ENCODE measurements around the gene IL17RC. TPM values are rescaled to one million over a fixed set of nuclear protein-coding genes. Genes with fewer than 3 reads are reported as not detected.
A peak's percentile ranks its signal among the peaks of the same experiment; 100 is the strongest.

The IL17RC gene
- total and polyA plus RNA-seq, 2 experiments from 2014 or later: 8.4 to 12.6 TPM

DNA sequence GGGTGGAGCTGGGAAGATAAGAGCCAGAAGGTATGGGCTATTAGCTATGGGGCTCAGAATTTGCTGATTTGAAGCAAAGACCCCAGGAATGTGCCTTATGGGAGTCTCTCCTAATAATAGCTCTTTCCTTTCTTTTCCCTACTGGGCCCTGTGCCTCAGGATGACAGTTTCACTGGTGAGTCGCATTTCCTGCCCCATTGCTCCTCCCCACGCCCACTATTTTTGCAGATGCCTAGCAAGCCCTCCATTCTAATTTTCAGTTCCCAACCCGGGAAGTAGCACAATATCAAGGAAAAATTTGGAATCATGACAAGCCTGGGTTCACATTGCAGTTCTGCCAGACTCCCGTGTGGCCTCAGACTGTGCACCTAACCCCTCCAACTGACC is 13.7 kb upstream of the IL17RC start:
- Histone ChIP-seq H3K4me3 (peak overlapping the region; percentile 42), H3K79me2 (replicated peaks; ENCODE audit: insufficient read depth) (no peaks in the 10 kb centered on the region), H2AFZ (peak overlapping the region; percentile 99), H3K36me3 (ENCODE audit: insufficient read depth) (no peaks in the 10 kb centered on the region), H3K27me3 (ENCODE audit: insufficient read depth) (no peaks in the 10 kb centered on the region), H4K20me1 (replicated peaks; ENCODE audit: insufficient read depth) (no peaks in the 10 kb centered on the region), H3K9me2 (ENCODE audit: insufficient read depth) (no peaks in the 10 kb centered on the region), H3K4me2 (peak overlapping the region; percentile 71), H3K27ac (ENCODE audit: low read depth) (no peak overlapping the region), H3K4me1 (ENCODE audit: insufficient read depth) (peaks cover 17% of the 10 kb centered on the region), H3F3A (replicated peaks; ENCODE audit: low read depth) (no peaks in the 10 kb centered on the region)
- Mint-ChIP-seq H3K36me3 (ENCODE audit: low read depth) (no peaks in the 10 kb centered on the region; the same call in 2 of the 3 replicates), H3K9me3 (no peaks in the 10 kb centered on the region), H3K4me1 (peaks cover 20% of the 10 kb centered on the region), H3K27me3 (ENCODE audit: insufficient read depth, low read depth, poor library complexity) (peaks cover 13% of the 10 kb centered on the region), H3K27ac (no peak overlapping the region), H3K4me3 (peak overlapping the region; percentile 35; the same call in 2 of the 3 replicates)
- TF ChIP-seq EZH2 (IDR thresholded peaks at IDR 0.05; ENCODE audit: low read depth, unreplicated experiment): no peak
- TF ChIP-seq ZNF331 (CRISPR knock-in tag; IDR thresholded peaks at IDR 0.05; ENCODE audit: low read depth): no peak
- no peak for TF ChIP-seq STAT1 (IDR thresholded peaks at IDR 0.05; ENCODE audit: unreplicated experiment)
- TF ChIP-seq, protein P1, sequence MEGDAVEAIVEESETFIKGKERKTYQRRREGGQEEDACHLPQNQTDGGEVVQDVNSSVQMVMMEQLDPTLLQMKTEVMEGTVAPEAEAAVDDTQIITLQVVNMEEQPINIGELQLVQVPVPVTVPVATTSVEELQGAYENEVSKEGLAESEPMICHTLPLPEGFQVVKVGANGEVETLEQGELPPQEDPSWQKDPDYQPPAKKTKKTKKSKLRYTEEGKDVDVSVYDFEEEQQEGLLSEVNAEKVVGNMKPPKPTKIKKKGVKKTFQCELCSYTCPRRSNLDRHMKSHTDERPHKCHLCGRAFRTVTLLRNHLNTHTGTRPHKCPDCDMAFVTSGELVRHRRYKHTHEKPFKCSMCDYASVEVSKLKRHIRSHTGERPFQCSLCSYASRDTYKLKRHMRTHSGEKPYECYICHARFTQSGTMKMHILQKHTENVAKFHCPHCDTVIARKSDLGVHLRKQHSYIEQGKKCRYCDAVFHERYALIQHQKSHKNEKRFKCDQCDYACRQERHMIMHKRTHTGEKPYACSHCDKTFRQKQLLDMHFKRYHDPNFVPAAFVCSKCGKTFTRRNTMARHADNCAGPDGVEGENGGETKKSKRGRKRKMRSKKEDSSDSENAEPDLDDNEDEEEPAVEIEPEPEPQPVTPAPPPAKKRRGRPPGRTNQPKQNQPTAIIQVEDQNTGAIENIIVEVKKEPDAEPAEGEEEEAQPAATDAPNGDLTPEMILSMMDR (conservative IDR thresholded peaks at IDR 0.05; ENCODE audit: low read depth in 2 of 2): no peak
- TF ChIP-seq ZNF114 (CRISPR knock-in tag; IDR thresholded peaks at IDR 0.05): no peak
- TF ChIP-seq, protein P2, sequence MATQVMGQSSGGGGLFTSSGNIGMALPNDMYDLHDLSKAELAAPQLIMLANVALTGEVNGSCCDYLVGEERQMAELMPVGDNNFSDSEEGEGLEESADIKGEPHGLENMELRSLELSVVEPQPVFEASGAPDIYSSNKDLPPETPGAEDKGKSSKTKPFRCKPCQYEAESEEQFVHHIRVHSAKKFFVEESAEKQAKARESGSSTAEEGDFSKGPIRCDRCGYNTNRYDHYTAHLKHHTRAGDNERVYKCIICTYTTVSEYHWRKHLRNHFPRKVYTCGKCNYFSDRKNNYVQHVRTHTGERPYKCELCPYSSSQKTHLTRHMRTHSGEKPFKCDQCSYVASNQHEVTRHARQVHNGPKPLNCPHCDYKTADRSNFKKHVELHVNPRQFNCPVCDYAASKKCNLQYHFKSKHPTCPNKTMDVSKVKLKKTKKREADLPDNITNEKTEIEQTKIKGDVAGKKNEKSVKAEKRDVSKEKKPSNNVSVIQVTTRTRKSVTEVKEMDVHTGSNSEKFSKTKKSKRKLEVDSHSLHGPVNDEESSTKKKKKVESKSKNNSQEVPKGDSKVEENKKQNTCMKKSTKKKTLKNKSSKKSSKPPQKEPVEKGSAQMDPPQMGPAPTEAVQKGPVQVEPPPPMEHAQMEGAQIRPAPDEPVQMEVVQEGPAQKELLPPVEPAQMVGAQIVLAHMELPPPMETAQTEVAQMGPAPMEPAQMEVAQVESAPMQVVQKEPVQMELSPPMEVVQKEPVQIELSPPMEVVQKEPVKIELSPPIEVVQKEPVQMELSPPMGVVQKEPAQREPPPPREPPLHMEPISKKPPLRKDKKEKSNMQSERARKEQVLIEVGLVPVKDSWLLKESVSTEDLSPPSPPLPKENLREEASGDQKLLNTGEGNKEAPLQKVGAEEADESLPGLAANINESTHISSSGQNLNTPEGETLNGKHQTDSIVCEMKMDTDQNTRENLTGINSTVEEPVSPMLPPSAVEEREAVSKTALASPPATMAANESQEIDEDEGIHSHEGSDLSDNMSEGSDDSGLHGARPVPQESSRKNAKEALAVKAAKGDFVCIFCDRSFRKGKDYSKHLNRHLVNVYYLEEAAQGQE (IDR thresholded peaks at IDR 0.05; ENCODE audit: unreplicated experiment): no peak
- TF ChIP-seq, protein P3, sequence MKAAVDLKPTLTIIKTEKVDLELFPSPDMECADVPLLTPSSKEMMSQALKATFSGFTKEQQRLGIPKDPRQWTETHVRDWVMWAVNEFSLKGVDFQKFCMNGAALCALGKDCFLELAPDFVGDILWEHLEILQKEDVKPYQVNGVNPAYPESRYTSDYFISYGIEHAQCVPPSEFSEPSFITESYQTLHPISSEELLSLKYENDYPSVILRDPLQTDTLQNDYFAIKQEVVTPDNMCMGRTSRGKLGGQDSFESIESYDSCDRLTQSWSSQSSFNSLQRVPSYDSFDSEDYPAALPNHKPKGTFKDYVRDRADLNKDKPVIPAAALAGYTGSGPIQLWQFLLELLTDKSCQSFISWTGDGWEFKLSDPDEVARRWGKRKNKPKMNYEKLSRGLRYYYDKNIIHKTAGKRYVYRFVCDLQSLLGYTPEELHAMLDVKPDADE (IDR thresholded peaks at IDR 0.05): no peak
- TF ChIP-seq POLR2AphosphoS5 (IDR thresholded peaks at IDR 0.05; ENCODE audit: low read depth): no peak
- no peak for TF ChIP-seq EZH2phosphoT487 (IDR thresholded peaks at IDR 0.05; ENCODE audit: unreplicated experiment)
- TF ChIP-seq NANOG (IDR thresholded peaks at IDR 0.05; ENCODE audit: borderline replicate concordance): no peak
- TF ChIP-seq JUNB (IDR thresholded peaks at IDR 0.05; ENCODE audit: unreplicated experiment): no peak
- no peak for TF ChIP-seq CREB1 (CRISPR knock-in tag; IDR thresholded peaks at IDR 0.05; ENCODE audit: low read depth)
- no peak for DNase-seq (ENCODE audit: low spot score)
- no peak for ATAC-seq
